Glutamatergic neuron (in vitro differentiated cells): Measurements from ENCODE around the gene PKHD1. TPM values are rescaled to one million over a fixed set of nuclear protein-coding genes. Genes with fewer than 3 reads are reported as not detected.

Source experiments
- DNase-seq: peaks from one replicate; pipeline ENCODE4 v3.0.0; 2022
- H3K27ac Mint-ChIP-seq: one replicate; pipeline ENCODE4 v1.8.0; 2020; ENCODE audit warnings: mild to moderate bottlenecking, mixed read lengths, inconsistent platforms; ENCODE audit not compliant: unreplicated experiment
- H3K27me3 Mint-ChIP-seq: one replicate; pipeline ENCODE4 v1.8.0; 2020; ENCODE audit warnings: mild to moderate bottlenecking, moderate library complexity, mixed read lengths, inconsistent platforms; ENCODE audit not compliant: unreplicated experiment
- H3K36me3 Mint-ChIP-seq: one replicate; pipeline ENCODE4 v1.8.0; 2020; ENCODE audit warnings: mild to moderate bottlenecking, mixed read lengths, inconsistent platforms; ENCODE audit not compliant: unreplicated experiment
- H3K4me1 Mint-ChIP-seq: one replicate; pipeline ENCODE4 v1.8.0; 2020; ENCODE audit warnings: mild to moderate bottlenecking, low read depth, mixed read lengths, inconsistent platforms; ENCODE audit not compliant: unreplicated experiment
- H3K4me3 Mint-ChIP-seq: one replicate; pipeline ENCODE4 v1.8.0; 2020; ENCODE audit warnings: mild to moderate bottlenecking, mixed read lengths, inconsistent platforms; ENCODE audit not compliant: unreplicated experiment
- H3K9me3 Mint-ChIP-seq: one replicate; pipeline ENCODE4 v1.8.0; 2020; ENCODE audit warnings: mild to moderate bottlenecking, moderate library complexity, mixed read lengths, inconsistent platforms; ENCODE audit not compliant: unreplicated experiment
- total RNA-seq: library from RNA; stranded (reverse); fragmentation: NEBNext Ultra II Directional; extraction: Animal tissue kit (Norgen Biotek cat#: 25700); gene quantifications from one replicate; pipeline ENCODE4 v1.2.1, GENCODE V29; 2021; ENCODE audit not compliant: unreplicated experiment
- TF ChIP-seq, protein P1 (sequence below): fragments of 200-600 bp; sonication (generic); IDR thresholded peaks from one replicate; pipeline ENCODE4 v1.5.0; 2021; ENCODE audit not compliant: partially characterized antibody, unreplicated experiment

Gene PKHD1
- total RNA-seq, 1 donor from 2014 or later: 0.02 TPM

DNA sequence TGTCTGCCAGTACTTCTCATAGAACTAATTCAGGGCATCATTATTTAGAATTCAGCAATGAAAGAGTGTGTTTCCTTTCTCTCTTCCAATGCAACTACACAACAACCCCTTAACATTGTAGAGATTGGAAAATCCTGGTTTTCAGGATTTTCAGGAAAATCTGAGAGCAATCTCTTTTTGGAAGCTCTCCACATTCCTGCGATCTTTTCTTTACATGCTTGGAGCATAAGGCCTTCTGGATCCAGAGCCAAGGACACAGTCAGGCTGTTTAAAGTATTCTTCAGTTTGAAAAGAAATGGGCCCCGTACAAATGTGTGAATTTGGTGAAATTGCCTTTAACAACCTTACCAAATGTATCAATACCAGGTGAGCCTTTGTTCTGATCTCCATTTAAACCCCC, 469.7 kb downstream of the PKHD1 start:
- Mint-ChIP-seq H3K4me1 (no peaks in the 10 kb centered on the region), H3K27me3 (no peaks in the 10 kb centered on the region), H3K9me3 (no peaks in the 10 kb centered on the region), H3K27ac (no peak overlapping the region), H3K36me3 (no peaks in the 10 kb centered on the region), H3K4me3 (no peak overlapping the region)
- TF ChIP-seq, protein P1, sequence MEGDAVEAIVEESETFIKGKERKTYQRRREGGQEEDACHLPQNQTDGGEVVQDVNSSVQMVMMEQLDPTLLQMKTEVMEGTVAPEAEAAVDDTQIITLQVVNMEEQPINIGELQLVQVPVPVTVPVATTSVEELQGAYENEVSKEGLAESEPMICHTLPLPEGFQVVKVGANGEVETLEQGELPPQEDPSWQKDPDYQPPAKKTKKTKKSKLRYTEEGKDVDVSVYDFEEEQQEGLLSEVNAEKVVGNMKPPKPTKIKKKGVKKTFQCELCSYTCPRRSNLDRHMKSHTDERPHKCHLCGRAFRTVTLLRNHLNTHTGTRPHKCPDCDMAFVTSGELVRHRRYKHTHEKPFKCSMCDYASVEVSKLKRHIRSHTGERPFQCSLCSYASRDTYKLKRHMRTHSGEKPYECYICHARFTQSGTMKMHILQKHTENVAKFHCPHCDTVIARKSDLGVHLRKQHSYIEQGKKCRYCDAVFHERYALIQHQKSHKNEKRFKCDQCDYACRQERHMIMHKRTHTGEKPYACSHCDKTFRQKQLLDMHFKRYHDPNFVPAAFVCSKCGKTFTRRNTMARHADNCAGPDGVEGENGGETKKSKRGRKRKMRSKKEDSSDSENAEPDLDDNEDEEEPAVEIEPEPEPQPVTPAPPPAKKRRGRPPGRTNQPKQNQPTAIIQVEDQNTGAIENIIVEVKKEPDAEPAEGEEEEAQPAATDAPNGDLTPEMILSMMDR: no peak
- no peak for DNase-seq

DNA sequence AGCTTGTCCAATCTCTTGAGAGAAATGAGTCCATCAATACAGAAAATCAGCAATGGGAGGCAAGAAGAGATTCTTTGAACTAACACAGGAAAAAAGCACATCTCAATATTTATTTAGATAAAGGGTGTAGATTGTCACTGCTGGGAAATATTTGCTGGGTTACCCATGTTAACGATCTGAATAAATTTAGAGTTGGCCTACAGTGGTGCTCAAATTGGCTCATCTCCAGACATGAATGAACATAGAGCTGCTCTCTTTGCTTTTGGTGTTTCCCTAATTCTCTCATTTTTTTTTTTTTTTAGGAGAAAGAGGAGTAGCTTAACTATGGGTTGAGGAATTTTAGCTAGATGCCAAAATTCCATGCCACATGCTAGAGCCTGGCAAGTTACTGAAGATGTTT, 471.2 kb downstream of the PKHD1 start:
- H3K9me3 Mint-ChIP-seq: no peaks in the 10 kb centered on the region
- no peak for DNase-seq
- no peaks in the 10 kb centered on the region for H3K27me3 Mint-ChIP-seq
- no peaks in the 10 kb centered on the region for H3K36me3 Mint-ChIP-seq
- TF ChIP-seq, protein P1: no peak
- H3K27ac Mint-ChIP-seq: no peak overlapping the region
- H3K4me1 Mint-ChIP-seq: no peaks in the 10 kb centered on the region
- no peak overlapping the region for H3K4me3 Mint-ChIP-seq

DNA sequence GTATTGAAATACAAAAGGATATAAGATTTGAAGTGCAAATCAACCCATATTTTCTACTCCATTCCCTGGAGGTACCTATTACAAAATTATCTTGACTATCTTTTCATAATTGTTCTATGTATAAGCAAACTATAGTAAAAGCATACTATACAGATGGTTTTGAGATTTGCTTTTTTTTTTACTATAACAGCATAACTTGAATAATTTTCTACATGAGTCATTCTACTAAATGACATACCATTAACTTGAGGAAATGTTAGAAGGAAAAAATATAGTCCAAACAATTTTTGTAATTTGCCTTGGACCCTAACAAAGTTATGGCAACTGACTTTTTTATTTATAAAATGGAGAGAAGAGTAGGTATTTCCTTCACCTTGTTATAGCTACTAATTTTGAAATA, 472.7 kb downstream of the PKHD1 start:
- TF ChIP-seq, protein P1: no peak
- no peak overlapping the region for H3K27ac Mint-ChIP-seq
- H3K36me3 Mint-ChIP-seq: no peaks in the 10 kb centered on the region
- no peak overlapping the region for H3K4me3 Mint-ChIP-seq
- no peak for DNase-seq
- no peaks in the 10 kb centered on the region for H3K9me3 Mint-ChIP-seq
- no peaks in the 10 kb centered on the region for H3K27me3 Mint-ChIP-seq
- no peaks in the 10 kb centered on the region for H3K4me1 Mint-ChIP-seq

DNA sequence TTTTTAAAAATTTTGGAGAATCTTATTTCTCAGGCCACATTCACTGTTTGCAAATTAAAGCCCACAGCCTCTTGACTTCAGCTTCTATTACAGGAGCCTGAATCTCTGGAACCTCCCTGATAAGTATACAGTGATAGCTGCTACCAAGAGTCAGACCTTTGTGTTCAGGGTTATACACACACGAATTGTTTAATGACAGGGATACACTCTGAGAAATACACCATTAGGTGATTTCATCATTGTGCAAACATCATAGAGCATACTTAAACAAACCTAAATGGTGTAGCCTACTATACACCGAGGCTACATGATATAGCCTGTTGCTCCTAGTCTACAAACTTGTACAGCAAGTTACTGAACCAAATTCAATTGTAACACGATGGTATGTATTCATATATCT, 473.9 kb downstream of the PKHD1 start:
- no peaks in the 10 kb centered on the region for H3K36me3 Mint-ChIP-seq
- TF ChIP-seq, protein P1: no peak
- H3K4me1 Mint-ChIP-seq: no peaks in the 10 kb centered on the region
- no peak overlapping the region for H3K4me3 Mint-ChIP-seq
- H3K27ac Mint-ChIP-seq: no peak overlapping the region
- no peak for DNase-seq
- no peaks in the 10 kb centered on the region for H3K27me3 Mint-ChIP-seq
- H3K9me3 Mint-ChIP-seq: no peaks in the 10 kb centered on the region

DNA sequence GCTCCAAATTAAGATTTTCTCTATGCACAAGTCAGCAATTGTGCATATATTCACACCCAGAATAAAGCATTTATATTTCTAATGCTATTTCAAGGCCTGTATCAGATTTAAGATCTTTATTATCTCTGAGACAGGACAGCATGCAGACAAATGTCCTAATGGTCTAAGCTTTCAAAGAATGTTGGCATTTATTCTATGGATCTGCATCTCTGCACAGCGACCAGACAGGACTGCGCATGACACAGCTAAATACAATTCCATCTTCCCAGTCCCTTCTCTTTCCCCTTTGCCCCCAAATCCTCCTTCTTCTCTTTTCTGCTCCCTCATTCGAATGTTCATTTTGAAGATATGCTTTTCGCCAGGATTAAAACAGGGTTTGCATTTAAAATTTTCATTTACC, 478.5 kb downstream of the PKHD1 start:
- H3K9me3 Mint-ChIP-seq: no peaks in the 10 kb centered on the region
- no peak overlapping the region for H3K4me3 Mint-ChIP-seq
- H3K27ac Mint-ChIP-seq: no peak overlapping the region
- no peaks in the 10 kb centered on the region for H3K27me3 Mint-ChIP-seq
- H3K36me3 Mint-ChIP-seq: no peaks in the 10 kb centered on the region
- no peaks in the 10 kb centered on the region for H3K4me1 Mint-ChIP-seq
- TF ChIP-seq, protein P1: no peak
- DNase-seq: no peak
